Caco-2 (cell line): ENCODE results near the gene ANKLE2. TPM values are rescaled to one million over a fixed set of nuclear protein-coding genes. Genes with fewer than 3 reads are reported as not detected.

Experiments
- BruUV-seq: library from RNA; stranded (reverse); fragments of 400-500 nt; replicated peaks from 2 replicates; lab custom pipeline; 2021; lab: Mats Ljungman, UMichigan
- CTCF ChIA-PET: fragments of 300-600 bp; sonication (Branson Sonifier 250); formaldehyde crosslinking; loops from one replicate; lab custom pipeline; 2022; ENCODE audit warnings: antibody characterized with exemption; lab: Charles Lee
- POLR2A ChIA-PET: fragments of 300-600 bp; sonication (Branson Sonifier 250); formaldehyde crosslinking; loops from one replicate; lab custom pipeline; 2022; ENCODE audit warnings: antibody characterized with exemption; lab: Charles Lee
- DNase-seq, 2 experiments: peaks; one replicate each; pipeline versions ENCODE4 v3.0.0 to v3.0.0-alpha.2; 2020 to 2022
- H3K27me3 ChIP-seq: replicated peaks from 2 replicates; pipeline ENCODE4 v1.6.0; 2011; ENCODE audit warnings: low read length; ENCODE audit not compliant: control insufficient read depth, insufficient read depth
- H3K36me3 ChIP-seq: 2 replicates; pipeline ENCODE4 v1.5.1; 2011; ENCODE audit warnings: low read length; ENCODE audit not compliant: control insufficient read depth, insufficient read depth
- H3K4me1 ChIP-seq: fragments of 250-450 bp; sonication (Bioruptor Pico); 2 replicates; pipeline ENCODE4 v1.5.1; 2020; ENCODE audit warnings: mild to moderate bottlenecking
- H3K4me3 ChIP-seq: 2 replicates; pipeline ENCODE4 v1.5.1; 2011; ENCODE audit warnings: low read depth, mild to moderate bottlenecking, control low read depth, low read length
- H3K9me3 ChIP-seq: fragments of 250-450 bp; sonication (Bioruptor Pico); 2 replicates; pipeline ENCODE4 v1.5.1; 2020; ENCODE audit warnings: mild to moderate bottlenecking, moderate library complexity
- H3K27ac Mint-ChIP-seq: one replicate; pipeline ENCODE4 v1.8.0; 2022; ENCODE audit warnings: mixed read lengths; ENCODE audit not compliant: unreplicated experiment
- H3K27me3 Mint-ChIP-seq: one replicate; pipeline ENCODE4 v1.8.0; 2022; ENCODE audit warnings: mixed read lengths; ENCODE audit not compliant: insufficient read depth, unreplicated experiment
- H3K36me3 Mint-ChIP-seq: one replicate; pipeline ENCODE4 v1.8.0; 2022; ENCODE audit warnings: mild to moderate bottlenecking, mixed read lengths; ENCODE audit not compliant: insufficient read depth, unreplicated experiment
- H3K4me1 Mint-ChIP-seq: one replicate; pipeline ENCODE4 v1.8.0; 2022; ENCODE audit warnings: low read depth, mixed read lengths; ENCODE audit not compliant: unreplicated experiment
- H3K4me3 Mint-ChIP-seq: one replicate; pipeline ENCODE4 v1.8.0; 2022; ENCODE audit warnings: mild to moderate bottlenecking, moderate library complexity, mixed read lengths; ENCODE audit not compliant: unreplicated experiment
- H3K9me3 Mint-ChIP-seq: one replicate; pipeline ENCODE4 v1.8.0; 2022; ENCODE audit warnings: mixed read lengths; ENCODE audit not compliant: unreplicated experiment
- intact Hi-C: fragments of 100-400 bp; cut with micrococcal nuclease; formaldehyde crosslinking; loops from one replicate; pipeline ENCODE4 v1.10.0; 2022; ENCODE audit not compliant: unreplicated experiment
- total RNA-seq: library from RNA; stranded (reverse); gene quantifications from 2 replicates; pipeline ENCODE4 v1.2.3, GENCODE V29; 2022
- TF ChIP-seq, protein P1 (sequence below), 2 experiments: fragments of 200-600 bp in 1 of 2; IDR thresholded peaks; 1 replicate in 1 of 2; 2 replicates in 1 of 2; pipeline versions ENCODE4 v1.5.1 to v1.8.0; 2011 to 2022; ENCODE audit warnings: antibody characterized with exemption in 1 of 2, control low read depth in 1 of 2, inconsistent platforms in 1 of 2, low read depth in 1 of 2, low read length in 1 of 2, mild to moderate bottlenecking in 1 of 2, moderate library complexity in 1 of 2; ENCODE audit not compliant: insufficient read depth in 1 of 2, severe bottlenecking in 1 of 2, unreplicated experiment in 1 of 2

ANKLE2 gene
- total RNA-seq, 1 experiment from 2014 or later = 80.8 TPM

DNA sequence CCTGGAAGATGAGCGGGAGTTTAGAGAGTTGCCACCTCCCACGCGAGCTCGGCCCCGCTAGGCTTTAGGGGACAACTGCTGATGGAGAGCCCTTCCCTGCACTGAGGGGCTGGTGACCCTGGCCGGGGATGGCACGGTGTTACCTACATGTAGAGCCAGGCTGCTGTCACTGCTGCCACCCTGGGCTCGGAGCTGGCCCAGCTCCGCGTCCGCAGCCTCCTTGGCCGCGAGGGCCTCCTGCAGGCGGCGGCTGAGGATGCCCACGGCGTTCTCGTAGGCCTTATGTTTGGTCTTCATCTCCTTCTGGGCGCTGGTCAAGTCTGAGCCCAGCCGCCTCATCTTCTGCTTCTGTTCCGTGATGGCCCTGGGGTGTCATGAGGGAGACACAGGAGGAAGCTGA is 24.6 kb upstream of the ANKLE2 start:
- Histone ChIP-seq H3K27me3 (no peaks in the 10 kb centered on the region), H3K36me3 (peaks cover 1% of the 10 kb centered on the region; the same call in 1 of the 2 replicates), H3K4me1 (no peaks in the 10 kb centered on the region), H3K9me3 (no peaks in the 10 kb centered on the region), H3K4me3 (no peak overlapping the region)
- ChIA-PET POLR2A (no interaction called here), CTCF (no interaction called here)
- H3K4me3 Mint-ChIP-seq = no peak overlapping the region
- intact Hi-C loops = no loop called here
- DNase-seq = no peak
- H3K36me3 Mint-ChIP-seq = peaks cover 87% of the 10 kb centered on the region
- H3K9me3 Mint-ChIP-seq = no peaks in the 10 kb centered on the region
- H3K4me1 Mint-ChIP-seq = no peaks in the 10 kb centered on the region
- H3K27me3 Mint-ChIP-seq = no peaks in the 10 kb centered on the region
- no peak overlapping the region for H3K27ac Mint-ChIP-seq
- no TSS peak for BruUV-seq
- TF ChIP-seq, protein P1, sequence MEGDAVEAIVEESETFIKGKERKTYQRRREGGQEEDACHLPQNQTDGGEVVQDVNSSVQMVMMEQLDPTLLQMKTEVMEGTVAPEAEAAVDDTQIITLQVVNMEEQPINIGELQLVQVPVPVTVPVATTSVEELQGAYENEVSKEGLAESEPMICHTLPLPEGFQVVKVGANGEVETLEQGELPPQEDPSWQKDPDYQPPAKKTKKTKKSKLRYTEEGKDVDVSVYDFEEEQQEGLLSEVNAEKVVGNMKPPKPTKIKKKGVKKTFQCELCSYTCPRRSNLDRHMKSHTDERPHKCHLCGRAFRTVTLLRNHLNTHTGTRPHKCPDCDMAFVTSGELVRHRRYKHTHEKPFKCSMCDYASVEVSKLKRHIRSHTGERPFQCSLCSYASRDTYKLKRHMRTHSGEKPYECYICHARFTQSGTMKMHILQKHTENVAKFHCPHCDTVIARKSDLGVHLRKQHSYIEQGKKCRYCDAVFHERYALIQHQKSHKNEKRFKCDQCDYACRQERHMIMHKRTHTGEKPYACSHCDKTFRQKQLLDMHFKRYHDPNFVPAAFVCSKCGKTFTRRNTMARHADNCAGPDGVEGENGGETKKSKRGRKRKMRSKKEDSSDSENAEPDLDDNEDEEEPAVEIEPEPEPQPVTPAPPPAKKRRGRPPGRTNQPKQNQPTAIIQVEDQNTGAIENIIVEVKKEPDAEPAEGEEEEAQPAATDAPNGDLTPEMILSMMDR (IDR thresholded peaks at IDR 0.05; ENCODE audit: insufficient read depth in 1 of 2, low read depth in 1 of 2, low read length in 1 of 2, severe bottlenecking in 1 of 2, unreplicated experiment in 1 of 2) = no peak

DNA sequence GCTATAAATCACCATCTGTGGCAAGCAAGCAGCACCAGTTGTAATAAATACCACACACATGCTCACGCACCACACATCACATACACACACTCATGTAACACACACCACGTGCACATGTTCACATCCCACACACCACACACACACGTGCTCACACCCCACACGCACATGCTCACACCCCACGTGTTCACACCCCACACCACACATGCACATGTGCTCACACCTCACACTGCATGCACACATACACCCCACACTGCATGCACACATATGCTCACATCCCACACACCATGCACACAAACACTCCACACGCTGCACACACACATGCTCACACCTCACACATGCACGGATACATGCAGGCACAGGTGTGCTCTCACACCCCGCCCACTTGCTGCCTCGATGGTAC is 22.9 kb upstream of the ANKLE2 start:
- Histone ChIP-seq H3K9me3 (no peaks in the 10 kb centered on the region), H3K36me3 (peaks cover 3% of the 10 kb centered on the region; the same call in 1 of the 2 replicates), H3K4me3 (no peak overlapping the region), H3K27me3 (no peaks in the 10 kb centered on the region), H3K4me1 (no peaks in the 10 kb centered on the region)
- POLR2A ChIA-PET = no interaction called here
- Mint-ChIP-seq H3K27ac (no peak overlapping the region), H3K4me1 (no peaks in the 10 kb centered on the region), H3K27me3 (no peaks in the 10 kb centered on the region), H3K4me3 (no peak overlapping the region), H3K9me3 (no peaks in the 10 kb centered on the region), H3K36me3 (peaks cover 89% of the 10 kb centered on the region)
- intact Hi-C loops = no loop called here
- TF ChIP-seq, protein P1 (IDR thresholded peaks at IDR 0.05; ENCODE audit: insufficient read depth in 1 of 2, low read depth in 1 of 2, low read length in 1 of 2, severe bottlenecking in 1 of 2, unreplicated experiment in 1 of 2) = no peak
- BruUV-seq = no TSS peak
- DNase-seq = no peak
- CTCF ChIA-PET = no interaction called here

DNA sequence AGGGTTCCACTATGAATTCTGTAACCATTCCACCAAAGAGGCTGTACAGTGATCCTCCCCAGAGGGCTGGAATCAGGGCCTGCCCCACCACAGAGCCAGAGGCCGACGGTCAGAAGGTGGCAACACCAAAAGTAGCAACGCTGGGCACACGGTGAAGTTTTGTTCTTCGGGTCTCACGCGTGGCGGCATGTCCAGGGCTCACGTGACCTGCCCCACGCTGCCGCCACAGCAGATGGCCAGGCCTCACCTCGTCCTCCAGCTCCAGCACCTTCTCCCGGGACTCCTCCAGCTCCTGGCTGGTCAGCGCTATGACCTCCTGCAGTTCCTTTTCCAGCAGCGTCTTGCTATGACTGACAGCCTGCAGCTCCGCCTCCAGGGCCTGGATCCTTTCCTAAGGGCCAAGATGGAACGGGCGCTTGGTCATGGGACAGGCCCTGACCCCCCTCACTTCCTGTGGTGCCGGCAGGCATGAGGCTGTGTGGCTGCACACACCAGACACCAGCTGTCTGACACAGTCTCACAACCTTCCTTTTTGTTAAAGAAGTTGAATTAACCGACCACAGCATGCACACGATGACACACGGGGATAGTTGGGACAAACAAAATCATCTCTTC is 22.4 kb upstream of the ANKLE2 start:
- Mint-ChIP-seq H3K4me1 (no peaks in the 10 kb centered on the region), H3K9me3 (no peaks in the 10 kb centered on the region), H3K27me3 (no peaks in the 10 kb centered on the region), H3K27ac (no peak overlapping the region), H3K36me3 (peaks cover 88% of the 10 kb centered on the region), H3K4me3 (no peak overlapping the region)
- no peak for DNase-seq
- Histone ChIP-seq H3K4me3 (no peak overlapping the region), H3K4me1 (no peaks in the 10 kb centered on the region), H3K9me3 (no peaks in the 10 kb centered on the region), H3K36me3 (peaks cover 3% of the 10 kb centered on the region; the same call in 1 of the 2 replicates), H3K27me3 (no peaks in the 10 kb centered on the region)
- POLR2A ChIA-PET = no interaction called here
- CTCF ChIA-PET = no interaction called here
- no TSS peak for BruUV-seq
- TF ChIP-seq, protein P1 (IDR thresholded peaks at IDR 0.05; ENCODE audit: insufficient read depth in 1 of 2, low read depth in 1 of 2, low read length in 1 of 2, severe bottlenecking in 1 of 2, unreplicated experiment in 1 of 2) = no peak
- intact Hi-C loops = no loop called here
